HG02759 (cell line): ENCODE data around the gene NCKAP5.
"Not testable (repeated sequence)": the region's sequence is repeated elsewhere in the genome, so short reads cannot be mapped to it uniquely, and the experiment has no call there.

Experiments
- ATAC-seq: cut with Tn5 transposase; IDR thresholded peaks from one replicate; pipeline ENCODE4 v1.9.1; 2021; ENCODE audit warnings: mild to moderate bottlenecking, moderate library complexity; ENCODE audit not compliant: unreplicated experiment

The NCKAP5 gene

GRCh38 chr2:132701810-132702209 lies 866.5 kb downstream of the NCKAP5 start:
- no peak for ATAC-seq

GRCh38 chr2:132699802-132700201 lies 868.5 kb downstream of the NCKAP5 start:
- ATAC-seq: not testable (repeated sequence)

- not testable (repeated sequence) for ATAC-seq
Observed at GRCh38 chr2:132698347-132698746, 869.9 kb downstream of the NCKAP5 start.

GRCh38 chr2:132697556-132698205 lies 870.6 kb downstream of the NCKAP5 start:
- no peak for ATAC-seq

- ATAC-seq: no peak
Observed at GRCh38 chr2:132692816-132693215, 875.4 kb downstream of the NCKAP5 start.

- ATAC-seq: no peak
Observed at GRCh38 chr2:132691556-132691955, 876.7 kb downstream of the NCKAP5 start.

GRCh38 chr2:132690664-132691303 lies 877.5 kb downstream of the NCKAP5 start:
- no peak for ATAC-seq

- no peak for ATAC-seq
Observed at GRCh38 chr2:132681766-132682165, 886.5 kb downstream of the NCKAP5 start.

GRCh38 chr2:132680544-132680943 lies 887.7 kb downstream of the NCKAP5 start:
- ATAC-seq: no peak

- ATAC-seq: no peak
Observed at GRCh38 chr2:132678483-132678882, 889.8 kb downstream of the NCKAP5 start.

GRCh38 chr2:132677661-132678060 lies 890.6 kb downstream of the NCKAP5 start:
- ATAC-seq: no peak

GRCh38 chr2:132676999-132677398 lies 891.3 kb downstream of the NCKAP5 start:
- no peak for ATAC-seq

GRCh38 chr2:132671151-132671835 lies 897.0 kb downstream of the NCKAP5 start:
- no peak for ATAC-seq

GRCh38 chr2:132670496-132671150 lies 897.6 kb downstream of the NCKAP5 start:
- no peak for ATAC-seq

- peak; percentile 42 for ATAC-seq
Observed at GRCh38 chr2:132669908-132670495, 898.3 kb downstream of the NCKAP5 start, which contains the start of gene LYPD1. TSS of gene LYPD1 (minus strand) at chr2:132670205. CDS start at chr2:132669932, 273 bp downstream.

GRCh38 chr2:132668987-132669907 lies 899.0 kb downstream of the NCKAP5 start:
- ATAC-seq: peak; percentile 25

GRCh38 chr2:132668189-132668823 lies 900.0 kb downstream of the NCKAP5 start:
- ATAC-seq: no peak

- ATAC-seq: no peak
Observed at GRCh38 chr2:132667706-132668105, 900.6 kb downstream of the NCKAP5 start.

GRCh38 chr2:132665401-132666140 lies 902.7 kb downstream of the NCKAP5 start:
- ATAC-seq: no peak
